Measurements from ENCODE around the gene CDC45.

The CDC45 gene

DNA sequence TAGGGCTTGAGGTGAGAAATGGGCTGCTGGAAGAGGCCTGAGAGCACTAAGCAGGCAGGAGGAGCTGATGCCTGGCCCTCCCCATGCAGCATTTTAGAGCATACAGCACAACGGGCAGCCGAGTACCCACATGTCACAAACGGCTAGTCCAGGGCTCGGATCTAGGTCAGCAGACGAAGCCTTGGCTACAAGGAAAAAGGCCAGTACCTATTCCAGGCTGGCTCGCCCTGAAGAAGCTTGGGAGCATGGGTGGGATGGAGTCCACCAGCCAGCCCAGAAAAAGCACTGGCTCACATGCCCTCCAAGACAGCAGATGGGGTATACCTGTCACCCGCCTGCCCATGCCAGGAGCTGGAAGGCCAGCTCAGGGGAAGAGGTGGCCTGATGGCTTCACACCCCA lies 10.3 kb upstream of the CDC45 start:
- no peak for DNase-seq

DNA sequence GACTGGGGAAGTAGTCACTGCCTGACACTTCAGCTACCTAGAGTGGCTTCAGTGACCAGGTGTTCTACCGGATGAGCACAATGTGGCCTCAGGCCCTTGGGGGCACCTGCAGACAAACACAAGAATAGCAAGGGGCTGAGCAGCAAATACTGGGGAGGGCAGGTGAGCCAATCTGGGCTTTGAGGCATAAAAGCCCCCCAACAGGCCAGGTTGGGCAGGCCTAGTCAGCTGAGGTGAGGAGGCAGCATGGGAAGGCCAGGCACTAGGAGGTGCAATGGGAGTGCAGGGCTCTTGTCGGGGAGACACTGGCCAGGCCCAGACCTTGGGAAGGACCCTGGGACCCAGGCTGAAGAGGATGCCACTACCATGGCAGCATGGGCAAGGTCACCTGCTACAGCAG lies 9.7 kb upstream of the CDC45 start:
- DNase-seq: no peak

DNA sequence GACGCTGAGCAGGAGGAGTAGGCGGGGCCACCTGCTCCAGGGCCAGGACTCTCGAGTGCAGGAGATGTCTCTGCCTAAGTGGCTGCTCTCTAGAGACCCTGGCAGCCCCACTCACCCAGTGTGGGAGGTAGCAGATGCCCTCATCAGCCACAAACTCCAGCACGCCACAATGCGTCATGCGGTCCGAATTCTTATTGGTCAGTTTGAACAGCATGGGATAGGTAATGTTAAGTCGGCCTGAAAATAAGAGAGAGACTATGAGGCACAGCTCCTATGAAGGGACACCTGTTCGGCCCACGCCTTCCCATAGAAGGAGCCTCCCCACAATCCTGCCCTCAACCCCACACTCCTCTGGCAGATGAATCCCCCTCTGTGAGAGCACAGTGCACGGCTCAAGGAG lies 8.1 kb upstream of the CDC45 start:
- no peak for DNase-seq

DNA sequence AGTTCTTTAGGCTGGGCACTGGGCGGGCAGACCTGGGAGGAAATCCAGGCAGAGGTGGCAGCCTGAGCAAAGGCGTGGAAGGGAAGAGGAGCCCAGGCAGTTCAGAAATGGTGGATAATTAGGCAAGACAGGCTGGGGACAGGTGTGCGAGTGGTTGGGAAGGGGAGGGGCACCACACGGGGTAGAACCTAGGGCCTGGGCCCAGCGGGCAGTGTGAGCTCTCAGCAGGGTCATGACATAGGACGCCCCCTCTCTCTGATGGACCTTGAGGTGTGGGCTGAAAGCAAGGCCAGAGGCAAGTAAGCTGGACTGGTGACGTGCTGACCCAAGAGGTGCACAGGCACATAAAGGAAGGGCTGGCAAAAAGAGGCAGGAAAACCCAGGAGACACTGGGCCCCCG lies 7.5 kb upstream of the CDC45 start:
- DNase-seq: no peak

DNA sequence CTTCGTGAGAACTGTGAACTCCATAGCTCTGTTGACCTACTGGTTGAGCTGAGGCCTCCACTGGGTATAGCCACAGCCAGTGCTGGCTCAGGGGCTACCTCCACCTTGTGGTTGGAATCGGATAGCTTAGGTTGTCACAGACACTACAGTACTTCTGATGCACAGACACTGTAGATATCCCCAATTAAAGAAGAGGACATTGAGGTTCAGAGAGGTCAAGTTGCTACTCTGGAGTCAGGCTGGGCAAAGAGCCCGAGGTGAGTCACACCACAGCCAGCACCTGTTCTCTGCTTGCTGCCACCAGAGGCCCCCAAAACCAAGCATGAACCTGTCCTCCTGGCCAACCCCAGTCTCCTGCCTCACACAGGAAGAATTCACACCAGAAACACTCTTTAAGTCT lies 6.1 kb upstream of the CDC45 start:
- DNase-seq: no peak

DNA sequence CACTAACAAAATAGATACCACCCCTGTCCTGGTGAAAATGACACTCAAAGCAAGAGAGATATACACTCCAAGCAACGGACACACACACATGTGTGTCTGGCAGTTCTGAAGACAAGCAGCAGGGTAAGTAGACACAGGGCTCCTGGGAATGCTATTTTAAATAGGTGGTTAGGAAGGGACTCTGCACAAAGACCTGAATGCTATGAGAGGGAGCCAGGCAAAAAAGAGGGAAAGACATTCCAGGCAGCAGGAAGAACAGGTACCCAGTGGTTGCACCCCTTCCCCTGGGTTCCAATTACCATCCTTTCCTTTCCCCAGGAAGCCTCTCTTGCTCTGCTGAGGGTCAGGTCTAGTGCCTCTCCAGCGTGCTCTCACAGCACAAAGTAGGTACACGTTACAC lies 3.7 kb upstream of the CDC45 start:
- no peak for DNase-seq

DNA sequence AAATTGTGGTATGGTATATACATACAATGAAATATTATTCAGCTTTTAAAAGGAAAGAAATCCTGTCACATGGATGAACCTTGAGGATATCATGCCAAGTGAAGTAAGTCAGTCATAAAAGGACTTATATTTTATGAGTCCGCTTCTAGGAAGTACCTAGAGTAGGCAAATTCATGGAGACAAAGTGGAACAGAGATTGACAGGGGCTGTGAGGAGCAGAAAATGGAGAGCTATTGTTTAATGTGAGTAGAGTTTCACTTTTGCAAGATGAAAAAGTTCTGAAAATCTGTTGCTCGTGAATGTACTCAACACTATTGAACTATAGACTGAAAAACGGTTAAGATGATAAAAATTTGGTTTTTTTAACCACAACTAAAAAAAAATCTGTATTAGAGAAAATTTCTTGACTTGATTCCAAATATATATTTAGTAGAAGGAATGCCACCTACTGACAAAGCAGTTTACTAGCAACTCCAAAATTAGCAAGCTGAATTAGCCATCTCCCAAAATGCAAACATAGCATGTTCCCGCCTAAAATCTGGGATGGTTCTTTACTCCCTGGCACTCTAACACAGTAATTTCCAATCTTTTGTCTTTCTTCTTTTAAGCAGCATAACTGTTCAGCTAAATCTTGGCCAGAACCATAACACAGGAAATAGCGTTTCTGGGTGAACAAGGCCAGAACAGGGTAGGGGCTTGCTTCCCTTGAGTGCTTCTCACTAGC lies 2.2 kb upstream of the CDC45 start:
- no peak for DNase-seq

DNA sequence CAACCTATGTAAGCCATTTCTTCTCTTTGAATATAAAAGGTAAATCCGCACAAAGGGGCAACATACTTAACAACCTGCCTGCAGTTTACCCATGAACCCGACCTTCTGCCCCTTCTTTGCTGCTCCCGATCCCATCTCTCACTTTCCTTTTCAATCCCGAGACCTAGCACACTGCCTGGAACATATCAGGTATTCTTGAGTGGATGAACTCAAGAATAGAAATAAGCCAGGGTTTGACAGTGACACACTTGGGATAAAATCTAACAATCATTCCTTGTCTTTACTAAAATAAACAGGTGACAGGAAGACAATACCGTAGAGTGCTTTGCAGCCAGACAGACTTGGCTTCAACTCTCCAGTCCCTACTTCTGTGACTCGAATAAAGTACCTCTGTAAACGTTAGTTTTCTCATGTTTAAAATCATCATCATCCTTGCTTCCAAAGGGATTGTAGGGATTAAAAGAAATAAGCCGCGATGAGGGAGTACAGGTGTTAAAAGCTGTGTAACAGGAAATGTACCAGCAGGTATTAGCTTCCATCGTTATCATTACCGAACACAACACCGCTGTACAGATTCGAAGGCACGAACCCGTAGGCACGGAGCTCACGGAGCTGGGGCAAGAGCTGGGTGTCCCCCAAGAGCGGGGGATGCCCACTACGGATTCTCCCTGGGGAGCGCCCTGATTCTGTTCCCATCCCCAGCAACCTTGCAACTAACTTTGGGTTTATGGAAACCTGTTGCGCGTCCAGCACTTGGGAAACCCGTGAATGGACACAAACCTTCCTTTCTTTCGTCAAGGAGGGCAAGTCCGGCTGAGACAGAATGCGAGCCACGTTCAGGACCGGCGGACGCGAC lies 1.4 kb upstream of the CDC45 start:
- DNase-seq: no peak

DNA sequence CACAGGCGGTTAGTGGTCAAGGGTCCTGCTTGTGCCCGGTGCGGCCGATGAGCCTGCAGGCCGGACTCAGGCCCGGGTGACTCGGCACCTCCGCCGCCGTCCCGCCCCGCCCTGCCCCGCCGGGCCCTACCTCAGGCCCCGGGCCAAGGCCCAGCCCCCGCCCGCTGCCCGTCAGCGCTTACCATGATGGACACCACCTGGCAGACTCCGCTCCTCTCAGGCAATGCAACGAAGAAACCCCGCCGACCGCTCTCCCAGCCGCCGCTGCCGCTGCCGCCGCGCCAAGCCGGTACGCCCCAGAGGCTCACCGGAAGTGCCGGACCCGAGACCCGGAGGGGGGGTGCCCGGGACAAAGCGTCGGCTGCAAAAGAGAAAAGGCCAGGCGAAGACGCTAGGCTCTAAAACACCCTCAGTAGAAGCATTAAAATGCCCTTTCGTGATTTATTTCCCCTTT lies 792 bp upstream of the CDC45 start, which contains the start of gene UFD1:
UFD1 (minus strand) TSS at position 293 of the 454 bp plus-strand sequence; CDS start at position 185, 108 bp downstream.
- DNase-seq: peak; percentile 75

DNA sequence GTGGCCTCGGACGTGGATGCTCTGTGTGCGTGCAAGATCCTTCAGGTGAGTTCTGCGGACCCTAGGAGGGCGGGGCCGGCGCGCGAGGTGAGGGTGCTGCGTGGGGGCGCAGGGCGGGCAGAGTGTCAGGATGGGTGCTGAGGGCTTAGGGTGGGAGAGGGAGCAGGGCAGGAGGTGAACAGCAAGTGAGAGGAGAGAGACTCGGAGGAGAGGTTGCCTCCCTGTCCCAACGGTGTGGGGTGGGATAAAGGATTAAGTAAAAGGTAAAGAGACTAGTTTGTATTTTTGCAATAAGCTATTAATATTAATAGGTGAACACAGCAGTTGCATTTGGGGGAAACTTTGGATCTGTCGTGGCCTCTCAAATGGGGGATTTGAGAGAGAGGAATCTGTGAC lies 451 bp downstream of the CDC45 start:
- DNase-seq: no peak

DNA sequence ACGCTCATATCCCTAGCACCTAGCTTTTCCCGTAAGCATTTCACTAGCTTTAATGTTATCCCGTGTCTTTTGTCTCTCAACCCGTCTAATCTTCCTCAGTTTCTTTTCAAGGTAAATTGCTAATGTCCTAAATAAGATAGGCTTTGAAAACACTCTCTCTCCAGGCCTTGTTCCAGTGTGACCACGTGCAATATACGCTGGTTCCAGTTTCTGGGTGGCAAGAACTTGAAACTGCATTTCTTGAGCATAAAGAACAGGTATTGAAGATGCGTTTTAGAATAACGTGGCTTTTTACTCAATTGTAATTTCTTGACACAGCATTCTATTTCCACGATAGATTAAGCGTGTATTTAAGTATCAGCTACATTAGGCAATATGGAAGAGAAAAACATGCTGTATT lies 1.1 kb downstream of the CDC45 start:
- no peak for DNase-seq

DNA sequence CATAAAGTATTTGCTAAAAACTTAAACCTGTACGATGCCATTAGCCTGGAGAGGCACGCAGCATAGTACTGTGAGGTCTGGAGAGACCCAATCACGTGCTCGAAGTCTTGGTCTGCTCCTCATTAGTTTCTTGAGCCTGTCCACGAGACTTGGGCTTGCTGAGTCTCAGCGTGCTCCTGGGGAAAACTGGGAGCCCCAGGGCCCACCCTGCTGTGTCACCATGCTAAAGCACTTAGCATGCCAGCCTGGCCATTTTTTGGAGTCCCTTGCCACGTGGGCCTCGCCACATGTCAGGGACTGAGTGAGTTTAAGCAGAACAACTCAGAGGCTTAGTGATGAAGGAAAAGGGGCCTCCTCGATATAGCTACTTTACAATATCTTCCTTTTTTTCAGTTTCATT lies 2.6 kb downstream of the CDC45 start:
- DNase-seq: no peak

DNA sequence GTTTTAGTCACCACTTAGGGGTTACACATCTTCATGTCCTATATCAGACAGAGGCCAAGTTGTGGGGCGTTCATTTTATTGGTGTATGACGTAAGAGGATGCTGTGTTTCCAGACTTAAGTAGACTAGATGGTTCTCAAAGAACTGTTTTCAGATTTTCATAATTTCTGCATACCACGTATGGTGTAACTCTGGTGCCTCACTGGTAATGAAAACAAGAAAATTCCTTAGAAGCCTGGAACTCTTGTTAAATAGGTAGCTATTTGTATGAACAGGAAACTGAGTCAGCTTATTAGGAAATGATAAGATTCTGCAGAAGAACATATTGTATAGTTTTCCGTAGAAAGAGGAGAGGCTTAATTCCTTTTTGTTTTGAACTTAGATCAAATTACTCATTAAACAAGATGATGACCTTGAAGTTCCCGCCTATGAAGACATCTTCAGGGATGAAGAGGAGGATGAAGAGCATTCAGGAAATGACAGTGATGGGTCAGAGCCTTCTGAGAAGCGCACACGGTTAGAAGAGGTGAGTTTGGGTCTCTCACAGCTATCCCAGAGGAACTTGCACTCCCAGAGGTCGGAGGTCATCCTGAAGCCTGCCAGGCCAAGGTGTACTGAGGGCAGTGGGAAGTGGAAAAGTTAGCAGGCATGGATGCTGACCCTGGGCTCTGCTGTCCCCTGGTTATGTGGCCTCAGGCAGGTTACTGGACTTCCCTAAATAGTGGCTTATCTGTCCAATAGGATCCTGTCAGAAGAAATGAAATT lies 3.9 kb downstream of the CDC45 start:
- DNase-seq: no peak

DNA sequence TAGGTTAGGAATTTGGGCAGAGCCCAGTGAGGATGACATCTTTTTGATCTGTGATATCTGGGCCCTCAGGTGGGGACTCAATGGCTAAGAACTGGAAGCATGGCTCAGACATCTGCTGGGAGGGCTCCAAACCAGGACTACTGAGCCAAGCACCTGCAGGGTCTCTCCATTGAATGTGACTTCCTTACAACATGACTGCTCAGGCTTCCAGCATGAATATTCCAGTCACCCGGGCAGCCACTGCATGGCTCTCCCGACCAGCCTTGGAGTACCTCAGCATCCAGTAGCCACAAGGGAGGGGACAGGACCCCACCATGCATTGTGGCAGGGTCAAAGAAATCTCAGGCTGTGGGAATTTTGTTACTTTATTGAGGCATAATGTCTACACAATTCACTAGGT lies 8.6 kb downstream of the CDC45 start:
- DNase-seq: no peak

DNA sequence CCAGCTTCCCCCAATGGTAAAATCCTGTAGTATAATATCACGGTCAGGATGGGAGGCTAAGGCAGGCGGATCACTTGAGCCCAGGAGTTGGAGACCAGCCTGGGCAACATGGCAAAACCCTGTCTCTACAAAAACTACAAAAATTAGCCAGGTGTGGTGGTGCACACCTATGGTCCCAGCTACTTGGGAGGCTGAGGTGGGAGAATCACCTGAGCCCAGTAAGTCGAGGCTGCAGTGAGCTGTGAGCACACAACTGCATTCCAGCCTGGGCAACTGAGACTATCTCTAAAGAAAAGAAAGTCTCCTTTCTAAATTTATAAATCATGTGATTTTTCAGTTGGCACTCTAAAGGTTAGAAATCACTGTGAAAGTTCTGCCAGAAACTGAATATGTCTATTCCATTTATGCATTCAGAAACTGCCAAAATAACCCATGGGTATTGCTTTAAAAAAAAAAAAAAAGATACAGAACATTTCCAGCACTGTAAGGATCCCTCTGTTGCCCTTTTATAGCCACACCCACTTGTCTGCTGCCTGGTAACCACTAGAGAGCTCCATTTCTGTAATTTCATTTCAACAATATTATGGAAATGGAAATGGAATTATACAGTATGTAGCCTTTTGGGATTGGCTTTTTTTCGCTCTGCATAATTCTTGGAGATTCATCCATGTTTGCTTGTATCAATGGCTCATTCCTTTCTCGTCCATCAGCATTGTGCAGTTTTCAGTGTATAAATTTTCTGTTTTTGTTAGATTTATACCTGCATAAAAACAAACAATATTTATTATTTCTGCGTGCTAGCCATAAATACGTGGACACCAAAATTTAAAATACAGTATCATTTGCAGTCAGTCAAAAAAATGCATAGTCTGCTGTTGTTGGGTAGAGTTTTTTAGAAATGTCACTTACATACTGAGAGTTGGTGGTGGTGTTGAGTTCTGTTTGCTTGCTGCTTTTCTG lies 9.4 kb downstream of the CDC45 start:
- DNase-seq: no peak

DNA sequence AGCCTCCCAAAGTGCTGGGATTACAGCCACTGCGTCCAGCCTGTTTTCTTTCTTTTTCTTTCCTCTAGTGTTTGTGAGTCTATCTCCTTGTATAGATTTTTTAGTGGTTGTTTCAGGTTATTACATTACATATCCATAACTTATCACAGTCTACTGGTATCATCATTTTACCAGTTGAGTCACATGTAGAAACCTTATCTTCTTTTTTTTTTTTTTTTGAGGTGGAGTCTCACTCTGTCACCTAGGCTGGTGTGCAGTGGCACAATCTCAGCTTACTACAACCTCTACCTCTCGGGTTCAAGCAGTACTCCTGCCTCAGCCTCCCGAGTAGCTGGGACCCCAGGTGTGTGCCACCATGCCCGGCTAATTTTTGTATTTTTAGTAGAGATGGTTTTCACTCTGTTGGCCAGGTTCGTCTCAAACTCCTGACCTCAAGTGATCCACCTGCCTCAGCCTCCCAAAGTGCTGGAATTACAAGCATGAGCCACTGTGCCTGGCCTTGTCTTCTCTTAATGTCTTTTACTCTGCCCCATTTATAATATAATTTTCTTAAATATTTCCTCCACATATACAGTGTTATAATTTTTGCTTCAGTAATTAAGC lies 11.0 kb downstream of the CDC45 start:
- no peak for DNase-seq

DNA sequence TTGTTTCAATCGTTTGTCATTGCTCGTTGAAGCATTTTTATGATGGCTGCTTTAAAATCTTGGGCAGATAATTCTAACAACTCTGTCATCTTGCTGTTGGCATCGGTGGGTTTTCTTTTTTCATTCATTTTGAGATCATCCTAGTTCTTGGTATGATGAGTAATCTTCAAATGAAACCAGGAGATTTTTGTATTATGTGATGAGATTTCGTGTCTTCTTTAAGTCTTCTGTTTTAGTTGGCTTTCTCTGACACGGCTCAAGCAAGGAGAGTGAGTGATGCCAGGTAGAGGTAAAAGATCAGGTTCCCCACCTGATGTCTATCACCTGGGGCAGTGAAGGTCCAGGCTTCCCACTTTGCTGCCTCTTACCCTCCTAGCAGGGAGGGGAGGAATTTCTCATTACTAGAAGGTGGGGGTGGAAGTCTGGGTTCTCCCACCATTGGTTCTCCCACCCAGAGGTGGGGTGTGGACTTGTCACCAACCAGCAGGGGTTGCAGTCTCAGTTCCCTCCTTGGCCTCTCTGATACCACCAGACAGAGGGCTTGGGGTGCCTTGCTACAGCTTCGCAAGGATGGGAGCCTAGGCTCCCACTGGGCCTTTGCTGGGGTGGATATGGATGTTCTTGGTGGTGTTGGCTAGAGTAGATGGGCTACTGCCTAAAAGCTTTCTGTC lies 12.9 kb downstream of the CDC45 start:
- DNase-seq: no peak

DNA sequence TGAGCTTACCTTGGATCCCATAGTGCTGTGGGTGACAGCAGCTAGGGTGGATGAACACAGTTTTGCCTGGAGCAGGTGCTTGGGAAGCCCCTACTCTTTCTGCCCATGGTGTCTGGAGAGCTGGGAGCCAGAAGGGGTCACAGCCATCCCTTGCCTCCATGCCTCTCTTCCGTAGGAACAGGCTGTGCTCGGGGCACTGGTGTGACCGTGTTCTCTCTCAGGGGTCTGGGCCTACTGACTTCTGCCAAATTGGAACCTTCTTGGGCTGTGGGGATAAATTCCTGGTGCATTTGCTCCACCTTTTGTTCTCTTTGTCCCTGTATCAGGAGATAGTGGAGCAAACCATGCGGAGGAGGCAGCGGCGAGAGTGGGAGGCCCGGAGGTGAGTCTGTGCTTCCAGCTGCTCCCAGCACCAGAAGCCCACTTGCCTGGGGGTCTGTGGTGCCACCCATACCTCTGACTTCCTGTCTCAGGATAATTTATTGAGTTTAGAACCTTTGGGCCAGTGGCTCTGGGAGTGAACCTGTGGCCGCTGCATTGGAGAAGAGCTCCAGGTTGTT lies 14.4 kb downstream of the CDC45 start:
- DNase-seq: no peak

DNA sequence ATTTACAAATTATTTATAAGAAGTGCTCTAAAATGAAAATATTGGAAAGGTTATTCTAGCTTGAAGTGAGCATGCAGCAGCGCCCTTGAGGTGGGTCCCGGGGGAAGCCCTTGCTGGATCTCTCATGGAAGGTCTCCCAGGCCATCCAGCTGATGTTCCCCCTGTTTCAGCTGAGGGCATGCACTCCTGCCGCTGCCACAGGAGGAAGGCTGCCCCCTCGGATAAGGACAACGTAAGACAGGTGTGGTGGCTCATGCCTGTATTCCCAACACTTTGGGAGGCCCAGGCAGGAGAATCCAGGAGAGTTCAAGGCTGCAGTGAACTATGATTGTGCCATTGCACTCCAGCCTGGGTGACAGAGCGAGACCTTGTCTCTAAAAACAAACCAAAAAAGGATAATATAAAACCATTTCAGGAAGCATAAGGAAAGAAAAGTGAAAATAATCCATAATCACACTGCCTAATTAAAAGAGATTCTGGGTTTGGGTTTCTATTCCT lies 15.0 kb downstream of the CDC45 start:
- DNase-seq: no peak

DNA sequence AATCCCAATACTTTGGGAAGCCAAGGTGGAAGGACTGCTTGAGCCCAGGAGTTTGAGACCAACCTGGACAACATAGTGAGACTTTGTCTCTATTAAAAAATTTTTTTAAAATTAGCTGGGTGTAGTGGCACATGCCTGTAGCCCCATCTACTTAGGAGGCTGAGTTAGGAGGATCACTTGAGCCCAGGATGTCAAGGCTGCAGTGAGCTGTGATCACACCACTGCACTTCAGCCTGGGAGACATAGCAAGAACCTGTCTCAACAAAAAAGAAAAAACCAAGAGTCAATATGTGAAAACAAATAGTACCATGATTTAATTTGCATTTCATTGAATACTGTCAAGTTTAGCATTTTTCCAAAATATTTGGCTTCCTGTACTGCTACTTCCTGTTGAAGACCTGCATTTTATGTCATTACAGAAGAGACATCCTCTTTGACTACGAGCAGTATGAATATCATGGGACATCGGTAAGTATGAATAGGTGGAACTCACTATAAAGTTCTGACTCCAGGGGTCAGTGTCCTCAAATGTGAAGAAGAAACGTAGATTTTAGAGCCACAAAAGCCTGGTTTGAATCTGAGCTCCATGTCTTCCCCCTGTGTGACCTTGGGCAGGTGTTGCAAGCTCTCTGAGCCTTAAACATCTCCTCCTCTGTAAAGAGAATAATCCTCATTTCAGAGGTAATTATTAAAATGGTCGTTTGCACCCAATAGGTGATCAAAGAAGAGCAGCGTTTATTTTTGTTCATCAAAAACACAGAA lies 16.0 kb downstream of the CDC45 start:
- no peak for DNase-seq

Data from CD4-positive, alpha-beta T cell treated with Interleukin-4 for 4 hours (primary cell).